Measurements from ENCODE around the gene CCS.
"Not testable (repeated sequence)": the region's sequence is repeated elsewhere in the genome, so short reads cannot be mapped to it uniquely, and the experiment has no call there.

CCS gene, protein sequence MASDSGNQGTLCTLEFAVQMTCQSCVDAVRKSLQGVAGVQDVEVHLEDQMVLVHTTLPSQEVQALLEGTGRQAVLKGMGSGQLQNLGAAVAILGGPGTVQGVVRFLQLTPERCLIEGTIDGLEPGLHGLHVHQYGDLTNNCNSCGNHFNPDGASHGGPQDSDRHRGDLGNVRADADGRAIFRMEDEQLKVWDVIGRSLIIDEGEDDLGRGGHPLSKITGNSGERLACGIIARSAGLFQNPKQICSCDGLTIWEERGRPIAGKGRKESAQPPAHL

GRCh38 chr11:66592457-66593302, at the start of gene CCS, which contains the start of gene CCDC87:
CCS (plus strand) TSS chr11:66593185; CDS start chr11:66593262, 77 bp downstream.
CCDC87 (minus strand) TSS chr11:66593063; CDS start chr11:66593015, 48 bp downstream.
- DNase-seq, result peak; percentile 90

DNA sequence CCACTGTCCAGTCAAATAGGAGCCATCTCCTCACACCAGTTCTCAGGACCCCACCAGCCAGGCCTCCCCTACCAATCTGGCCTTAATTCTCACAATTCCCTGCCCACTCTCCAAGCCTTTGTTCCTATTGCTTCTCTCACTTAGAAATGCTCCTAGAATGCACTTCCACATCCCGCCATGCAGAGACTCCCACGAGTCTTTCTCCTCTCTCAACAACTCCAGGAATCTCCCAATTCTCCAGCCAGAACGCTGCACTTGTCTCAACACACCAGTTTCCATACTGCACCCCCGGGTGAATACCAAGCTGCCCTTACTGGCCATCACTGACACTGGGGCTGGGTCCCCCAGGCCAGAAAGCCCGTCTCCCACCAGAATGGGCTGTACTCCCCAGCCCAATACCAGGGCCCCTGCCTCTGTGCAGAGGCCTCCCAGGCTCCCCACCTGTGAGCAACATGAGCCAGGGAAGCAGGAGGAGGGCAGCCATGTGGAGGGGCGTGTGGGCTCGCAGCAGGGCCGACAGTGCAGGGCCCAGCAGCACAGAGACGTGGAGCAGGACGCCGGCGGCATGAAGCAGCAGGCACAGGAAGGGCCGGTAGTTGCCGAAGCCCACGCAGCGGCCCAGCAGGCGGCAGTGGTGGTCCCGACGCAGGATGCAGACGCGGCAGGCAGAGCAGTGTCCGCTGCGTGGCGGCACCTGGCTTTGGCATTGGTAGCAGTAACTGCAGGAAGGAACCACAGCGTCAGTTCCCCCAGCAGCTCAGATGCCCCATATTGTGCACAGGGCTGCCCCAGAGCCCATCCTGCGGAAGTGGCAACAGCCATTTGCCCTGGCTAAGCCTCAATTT, 49.5 kb upstream of the CCS start:
- peak; percentile 39 for DNase-seq

GRCh38 chr11:66544952-66545351, 48.0 kb upstream of the CCS start:
- DNase-seq, result not testable (repeated sequence)

GRCh38 chr11:66545701-66546367, 47.2 kb upstream of the CCS start, which contains the start of gene ZDHHC24:
ZDHHC24 (minus strand) TSS chr11:66546048; CDS start chr11:66546003, 45 bp downstream.
- DNase-seq, result peak; percentile 91

DNA sequence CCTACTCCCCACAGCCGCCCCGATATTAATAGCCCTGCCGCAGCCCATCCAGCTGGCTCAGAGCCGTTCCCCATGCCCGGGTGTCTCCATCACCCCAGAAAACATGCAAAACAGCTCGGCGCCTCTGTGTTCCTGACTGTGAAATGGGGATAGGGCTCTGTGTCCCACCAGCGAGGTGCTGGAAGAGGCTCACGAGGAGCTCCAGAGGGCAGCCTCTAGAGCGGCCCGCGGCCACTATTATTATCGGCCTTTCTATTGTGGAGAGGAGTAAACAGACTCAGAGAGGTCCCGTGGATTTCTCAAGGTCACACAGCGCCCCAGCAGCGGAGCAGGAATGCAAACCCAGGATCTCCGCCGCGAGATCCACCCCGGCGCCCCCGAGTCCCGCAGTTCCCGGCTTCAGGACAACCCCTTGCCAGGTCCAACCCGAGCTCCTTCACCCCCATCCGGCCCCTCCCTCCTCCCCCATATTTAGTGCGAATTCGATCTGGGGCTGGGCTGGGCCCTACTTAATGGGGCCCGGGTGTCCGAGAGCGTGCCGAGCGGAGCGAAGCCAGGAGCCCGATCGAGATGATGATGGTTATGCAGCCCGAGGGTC, 46.5 kb upstream of the CCS start, which contains the start of gene ACTN3:
ACTN3 (plus strand) TSS at position 536 of the 598 bp plus-strand sequence; CDS start at position 571, 35 bp downstream.
- no peak for DNase-seq

- no peak for DNase-seq
Measured at GRCh38 chr11:66546966-66547661, 45.9 kb upstream of the CCS start.

- no peak for DNase-seq
Measured at GRCh38 chr11:66547662-66548009, 45.3 kb upstream of the CCS start.

GRCh38 chr11:66548041-66548440, 44.9 kb upstream of the CCS start:
- DNase-seq, result no peak

DNA sequence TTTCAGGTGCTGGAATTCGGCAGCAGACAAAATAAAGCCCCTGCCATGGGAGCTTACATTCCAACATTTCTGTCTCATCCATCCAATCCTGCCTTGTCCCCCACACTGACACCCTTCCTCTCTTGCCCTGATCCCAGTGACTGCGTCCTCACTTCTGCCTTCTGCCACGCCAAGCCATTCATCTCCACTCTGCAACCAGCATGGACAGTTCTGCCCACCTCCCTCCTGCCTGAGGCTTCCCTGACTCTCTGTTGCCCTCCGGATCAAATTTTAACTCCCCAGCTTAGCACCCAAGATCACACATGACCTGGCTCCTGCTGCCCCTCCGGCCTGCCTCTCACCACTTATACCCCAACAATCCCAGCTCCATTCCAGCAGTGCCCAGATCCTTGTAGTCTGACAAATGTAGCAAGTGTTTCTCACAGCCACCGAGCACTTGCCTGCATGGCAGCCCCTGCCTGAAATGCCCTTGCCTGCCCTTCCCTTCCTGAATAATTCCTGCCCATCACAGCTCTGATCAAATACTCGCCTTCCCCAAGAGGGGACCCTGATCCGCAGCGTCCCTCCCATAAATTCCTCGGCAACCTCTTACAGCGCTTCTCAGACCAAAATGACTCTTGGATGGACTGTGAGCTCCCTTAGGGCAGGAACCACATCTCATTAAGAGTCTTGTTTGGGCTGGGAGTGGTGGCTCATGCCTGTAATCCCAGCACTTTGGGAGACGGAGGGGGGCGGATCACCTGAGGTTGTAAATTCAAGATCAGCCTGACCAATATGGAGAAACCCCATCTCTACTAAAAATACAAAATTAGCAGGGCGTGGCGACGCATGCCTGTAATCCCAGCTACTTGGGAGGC, 44.0 kb upstream of the CCS start:
- no peak for DNase-seq

GRCh38 chr11:66549696-66550095, 43.3 kb upstream of the CCS start:
- DNase-seq, result no peak

GRCh38 chr11:66550887-66551286, 42.1 kb upstream of the CCS start:
- no peak for DNase-seq

GRCh38 chr11:66554602-66555001, 38.4 kb upstream of the CCS start:
- DNase-seq, result no peak

GRCh38 chr11:66555416-66555815, 37.6 kb upstream of the CCS start:
- no peak for DNase-seq

GRCh38 chr11:66556086-66556485, 36.9 kb upstream of the CCS start:
- DNase-seq, result no peak

DNA sequence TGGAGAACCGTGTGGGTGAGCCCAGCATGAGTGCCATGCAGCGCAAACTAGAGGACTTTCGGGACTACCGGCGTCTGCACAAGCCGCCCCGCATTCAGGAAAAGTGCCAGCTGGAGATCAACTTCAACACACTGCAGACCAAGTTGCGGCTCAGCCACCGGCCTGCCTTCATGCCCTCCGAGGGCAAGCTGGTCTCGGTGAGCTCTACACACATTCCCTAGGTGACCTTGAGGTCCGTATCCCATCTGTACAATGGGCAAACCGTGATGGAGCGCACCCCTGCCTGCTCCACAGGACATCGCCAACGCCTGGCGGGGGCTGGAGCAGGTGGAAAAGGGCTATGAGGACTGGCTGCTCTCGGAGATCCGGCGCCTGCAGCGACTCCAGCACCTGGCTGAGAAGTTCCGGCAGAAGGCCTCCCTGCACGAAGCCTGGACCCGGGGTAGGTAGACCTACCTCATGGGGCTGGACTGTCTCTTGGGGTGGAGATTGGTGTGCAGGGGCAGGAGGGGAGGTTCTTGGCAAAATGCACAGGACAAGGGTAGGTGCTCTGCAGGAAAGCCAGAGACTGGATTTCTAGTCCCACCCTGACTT, 35.2 kb upstream of the CCS start:
- no peak for DNase-seq

DNA sequence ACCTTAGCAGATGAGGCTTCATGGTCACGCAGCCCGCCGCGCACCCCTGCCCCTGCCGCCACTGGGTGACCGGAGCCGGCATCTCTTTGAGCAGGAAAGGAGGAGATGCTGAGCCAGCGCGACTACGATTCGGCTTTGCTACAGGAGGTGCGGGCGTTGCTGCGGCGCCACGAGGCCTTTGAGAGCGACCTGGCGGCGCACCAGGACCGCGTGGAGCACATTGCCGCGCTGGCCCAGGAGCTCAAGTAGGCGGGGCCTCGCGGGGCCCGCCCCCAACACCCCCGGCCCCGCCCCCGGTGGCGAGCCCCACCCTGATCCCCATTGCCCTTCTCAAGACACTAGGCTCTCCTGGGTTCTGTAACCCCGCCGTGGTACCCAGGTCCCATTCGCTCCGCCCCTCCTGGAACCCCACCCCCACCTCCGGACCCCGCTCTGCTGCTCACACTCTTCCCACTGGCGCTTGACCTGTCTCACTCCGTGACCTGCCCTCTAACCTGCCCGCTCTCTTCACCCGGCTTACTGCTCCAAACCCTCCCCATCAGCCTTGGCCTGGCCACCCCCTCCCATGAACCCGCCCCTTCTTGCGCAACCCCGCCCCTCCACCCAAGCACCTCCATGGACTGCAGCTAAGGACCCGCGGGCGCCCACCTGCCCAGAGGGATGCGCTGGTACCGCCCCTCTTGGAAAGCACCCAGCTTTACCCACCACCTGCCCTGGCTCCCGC, 33.7 kb upstream of the CCS start:
- DNase-seq, result no peak

- no peak for DNase-seq
Measured at GRCh38 chr11:66559866-66560676, 32.9 kb upstream of the CCS start.

Data from kidney glomerular epithelial cell (primary cell).